Measurements from ENCODE around the gene TMEM213.
"Not testable (repeated sequence)": the region's sequence is repeated elsewhere in the genome, so short reads cannot be mapped to it uniquely, and the experiment has no call there.

The TMEM213 gene

GRCh38 chr7:138781004-138781403 is 16.8 kb upstream of the TMEM213 start:
- Histone ChIP-seq H3K79me2 (ENCODE audit: insufficient read depth, low read depth) (no peaks in the 10 kb centered on the region), H3K36me3 (ENCODE audit: insufficient read depth) (no peaks in the 10 kb centered on the region), H3K27me3 (ENCODE audit: insufficient read depth, low read depth) (no peaks in the 10 kb centered on the region), H3K4me1 (ENCODE audit: low read depth, poor library complexity, severe bottlenecking) (no peaks in the 10 kb centered on the region), H2AFZ (ENCODE audit: low read depth) (no peak overlapping the region), H4K20me1 (ENCODE audit: insufficient read depth) (no peaks in the 10 kb centered on the region), H3K9ac (no peak overlapping the region), H3K4me3 (IDR thresholded peaks at IDR 0.05; ENCODE audit: insufficient read depth, low read depth, low read length) (no peak overlapping the region), H3K27ac (no peak overlapping the region), H3K4me2 (no peak overlapping the region)
- TF ChIP-seq, protein P1, sequence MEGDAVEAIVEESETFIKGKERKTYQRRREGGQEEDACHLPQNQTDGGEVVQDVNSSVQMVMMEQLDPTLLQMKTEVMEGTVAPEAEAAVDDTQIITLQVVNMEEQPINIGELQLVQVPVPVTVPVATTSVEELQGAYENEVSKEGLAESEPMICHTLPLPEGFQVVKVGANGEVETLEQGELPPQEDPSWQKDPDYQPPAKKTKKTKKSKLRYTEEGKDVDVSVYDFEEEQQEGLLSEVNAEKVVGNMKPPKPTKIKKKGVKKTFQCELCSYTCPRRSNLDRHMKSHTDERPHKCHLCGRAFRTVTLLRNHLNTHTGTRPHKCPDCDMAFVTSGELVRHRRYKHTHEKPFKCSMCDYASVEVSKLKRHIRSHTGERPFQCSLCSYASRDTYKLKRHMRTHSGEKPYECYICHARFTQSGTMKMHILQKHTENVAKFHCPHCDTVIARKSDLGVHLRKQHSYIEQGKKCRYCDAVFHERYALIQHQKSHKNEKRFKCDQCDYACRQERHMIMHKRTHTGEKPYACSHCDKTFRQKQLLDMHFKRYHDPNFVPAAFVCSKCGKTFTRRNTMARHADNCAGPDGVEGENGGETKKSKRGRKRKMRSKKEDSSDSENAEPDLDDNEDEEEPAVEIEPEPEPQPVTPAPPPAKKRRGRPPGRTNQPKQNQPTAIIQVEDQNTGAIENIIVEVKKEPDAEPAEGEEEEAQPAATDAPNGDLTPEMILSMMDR (conservative IDR thresholded peaks at IDR 0.05; ENCODE audit: low read depth, low read length) = no peak

DNA sequence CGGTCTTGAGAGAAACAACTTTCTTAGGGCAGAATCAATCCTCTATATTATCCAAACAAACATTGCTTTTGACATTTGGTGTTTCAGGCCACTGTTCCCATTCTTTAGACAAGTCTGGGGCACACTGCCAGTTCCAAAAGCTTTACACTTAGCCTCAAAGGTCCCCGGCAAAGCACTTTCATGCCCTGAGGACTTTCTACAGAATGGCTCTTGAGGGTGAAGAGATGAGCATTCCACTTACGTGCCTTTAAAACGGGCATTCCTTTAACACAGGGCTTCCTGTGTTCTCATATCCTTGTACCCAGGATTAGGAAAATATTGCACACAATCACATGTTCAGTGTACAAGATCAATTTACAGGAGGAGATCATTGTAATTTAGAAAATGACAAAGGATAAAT is 13.1 kb upstream of the TMEM213 start:
- H3K4me1 ChIP-seq (ENCODE audit: low read depth, poor library complexity, severe bottlenecking) = no peaks in the 10 kb centered on the region
- no peaks in the 10 kb centered on the region for H3K79me2 ChIP-seq (ENCODE audit: insufficient read depth, low read depth)
- no peak overlapping the region for H3K27ac ChIP-seq
- H3K9ac ChIP-seq = no peak overlapping the region
- no peaks in the 10 kb centered on the region for H4K20me1 ChIP-seq (ENCODE audit: insufficient read depth)
- H3K36me3 ChIP-seq (ENCODE audit: insufficient read depth) = no peaks in the 10 kb centered on the region
- no peak overlapping the region for H2AFZ ChIP-seq (ENCODE audit: low read depth)
- H3K4me2 ChIP-seq = no peak overlapping the region
- TF ChIP-seq, protein P1 (conservative IDR thresholded peaks at IDR 0.05; ENCODE audit: low read depth, low read length) = no peak
- no peak overlapping the region for H3K4me3 ChIP-seq (IDR thresholded peaks at IDR 0.05; ENCODE audit: insufficient read depth, low read depth, low read length)
- H3K27me3 ChIP-seq (ENCODE audit: insufficient read depth, low read depth) = no peaks in the 10 kb centered on the region

GRCh38 chr7:138785587-138786437 is 12.0 kb upstream of the TMEM213 start:
- Histone ChIP-seq H3K4me2 (no peak overlapping the region), H4K20me1 (ENCODE audit: insufficient read depth) (no peaks in the 10 kb centered on the region), H3K36me3 (ENCODE audit: insufficient read depth) (no peaks in the 10 kb centered on the region), H3K27ac (no peak overlapping the region), H3K9ac (no peak overlapping the region), H3K4me3 (IDR thresholded peaks at IDR 0.05; ENCODE audit: insufficient read depth, low read depth, low read length) (no peak overlapping the region), H3K27me3 (ENCODE audit: insufficient read depth, low read depth) (no peaks in the 10 kb centered on the region), H3K4me1 (ENCODE audit: low read depth, poor library complexity, severe bottlenecking) (no peaks in the 10 kb centered on the region), H2AFZ (ENCODE audit: low read depth) (no peak overlapping the region), H3K79me2 (ENCODE audit: insufficient read depth, low read depth) (no peaks in the 10 kb centered on the region)
- TF ChIP-seq, protein P1 (conservative IDR thresholded peaks at IDR 0.05; ENCODE audit: low read depth, low read length) = no peak

- H3K79me2 ChIP-seq (ENCODE audit: insufficient read depth, low read depth) = no peaks in the 10 kb centered on the region
- no peaks in the 10 kb centered on the region for H3K4me1 ChIP-seq (ENCODE audit: low read depth, poor library complexity, severe bottlenecking)
- H2AFZ ChIP-seq (ENCODE audit: low read depth) = no peak overlapping the region
- TF ChIP-seq, protein P1 (conservative IDR thresholded peaks at IDR 0.05; ENCODE audit: low read depth, low read length) = no peak
- H4K20me1 ChIP-seq (ENCODE audit: insufficient read depth) = no peaks in the 10 kb centered on the region
- H3K27me3 ChIP-seq (ENCODE audit: insufficient read depth, low read depth) = no peaks in the 10 kb centered on the region
- no peak overlapping the region for H3K4me3 ChIP-seq (IDR thresholded peaks at IDR 0.05; ENCODE audit: insufficient read depth, low read depth, low read length)
- H3K36me3 ChIP-seq (ENCODE audit: insufficient read depth) = no peaks in the 10 kb centered on the region
- no peak overlapping the region for H3K27ac ChIP-seq
- no peak overlapping the region for H3K9ac ChIP-seq
- H3K4me2 ChIP-seq = no peak overlapping the region
These were observed 1.7 kb upstream of the TMEM213 start for GRCh38 chr7:138796038-138796615.

DNA sequence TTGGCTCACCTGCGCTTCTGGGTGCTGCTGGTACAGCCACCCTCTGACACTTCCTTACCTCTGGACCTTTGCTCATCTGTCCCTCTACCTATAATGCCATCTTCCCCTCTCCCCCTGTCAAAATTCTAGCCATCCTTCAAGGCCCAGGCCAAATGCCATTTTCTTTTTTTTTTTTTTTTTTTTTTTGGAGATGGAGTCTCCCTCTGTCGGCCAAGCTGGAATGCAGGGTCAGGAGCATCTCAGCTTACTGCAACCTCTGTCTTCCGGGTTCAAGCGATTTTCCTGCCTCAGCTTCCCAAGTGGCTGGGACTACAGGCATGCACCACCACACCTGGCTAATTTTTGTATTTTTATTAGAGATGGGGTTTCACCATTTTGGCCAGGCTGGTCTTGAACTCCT is 748 bp upstream of the TMEM213 start:
- H3K27ac ChIP-seq; H3K4me1 ChIP-seq (ENCODE audit: low read depth, poor library complexity, severe bottlenecking); H4K20me1 ChIP-seq (ENCODE audit: insufficient read depth); H3K27me3 ChIP-seq (ENCODE audit: insufficient read depth, low read depth); H3K4me3 ChIP-seq (IDR thresholded peaks at IDR 0.05; ENCODE audit: insufficient read depth, low read depth, low read length); H2AFZ ChIP-seq (ENCODE audit: low read depth); H3K4me2 ChIP-seq; H3K79me2 ChIP-seq (ENCODE audit: insufficient read depth, low read depth); H3K36me3 ChIP-seq (ENCODE audit: insufficient read depth); H3K9ac ChIP-seq: not testable (repeated sequence)
